Endothelial cell of umbilical vein (primary cell): ENCODE data around the gene CENPU.

Source experiments
- CTCF ChIP-seq, 2 donors: IDR thresholded peaks; 1 replicate in 1 of 2; 2 replicates in 1 of 2; pipeline ENCODE4 v1.5.1; 2011; ENCODE audit warnings: low read length in 2 of 2, mild to moderate bottlenecking in 2 of 2, moderate library complexity in 2 of 2, control low read depth in 1 of 2, inconsistent platforms in 1 of 2, low read depth in 1 of 2; ENCODE audit not compliant: insufficient read depth in 1 of 2; ENCODE audit errors: extremely low read depth in 1 of 2
- POLR2AphosphoS5 ChIP-seq: IDR thresholded peaks from 2 replicates; pipeline ENCODE4 v1.6.1; 2012; ENCODE audit warnings: low read depth, mild to moderate bottlenecking, control low read depth, low read length, moderate library complexity; ENCODE audit not compliant: insufficient read depth

- TF ChIP-seq CTCF (IDR thresholded peaks at IDR 0.05; ENCODE audit: extremely low read depth in 1 of 2, insufficient read depth in 1 of 2, low read depth in 1 of 2, low read length in 2 of 2) (no peak), POLR2AphosphoS5 (no peak)
Measured at GRCh38 chr4:184662236-184662635, 71.7 kb downstream of the CENPU start.
